ENCODE data around the gene NLRP3.

DNA sequence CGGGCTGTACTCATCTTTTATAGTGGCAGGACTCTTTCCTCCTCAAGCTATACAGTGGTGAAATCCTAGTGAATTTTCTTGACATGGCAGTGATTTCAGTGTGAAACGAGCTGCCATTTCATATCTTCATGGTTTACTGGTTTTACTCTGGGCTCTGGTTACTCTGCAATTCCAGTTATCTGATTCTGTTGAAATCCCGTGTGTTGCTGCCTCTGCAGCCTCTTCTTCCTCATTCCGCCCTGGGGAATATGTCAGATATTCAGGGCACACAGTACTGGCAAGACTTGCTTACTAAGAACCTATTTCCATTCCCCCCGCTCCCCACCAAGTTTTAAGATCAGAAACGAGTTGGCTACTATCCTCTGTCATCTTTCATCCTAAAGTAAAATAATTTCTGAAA is 49.8 kb downstream of the NLRP3 start:
- TF ChIP-seq POLR2A (IDR thresholded peaks at IDR 0.05; ENCODE audit: low read depth, low read length) (no peak), TAF1 (IDR thresholded peaks at IDR 0.05; ENCODE audit: low read depth, low read length) (no peak), POLR2AphosphoS5 (IDR thresholded peaks at IDR 0.05; ENCODE audit: low read depth, low read length) (no peak), PAX5 (IDR thresholded peaks at IDR 0.05; ENCODE audit: insufficient read depth, low read length, severe bottlenecking) (no peak), SPI1 (IDR thresholded peaks at IDR 0.05; ENCODE audit: low read depth, low read length) (no peak)
